Panc1 (cell line): ENCODE measurements around the gene FAM13C. TPM values are rescaled to one million over a fixed set of nuclear protein-coding genes. Genes with fewer than 3 reads are reported as not detected.

Experiments
- ATAC-seq: fragments of 200-7000 bp; cut with Tn5 transposase; 2 replicates; pipeline ENCODE4 v1.9.1; 2020; ENCODE audit warnings: mild to moderate bottlenecking, moderate library complexity
- BruUV-seq: library from RNA; stranded (reverse); fragments of 400-500 nt; replicated peaks from 2 replicates; lab custom pipeline; 2021; lab: Mats Ljungman, UMichigan
- CTCF ChIA-PET: fragments of 300-600 bp; sonication (Branson Sonifier 250); formaldehyde crosslinking; loops from one replicate; lab custom pipeline; 2022; ENCODE audit warnings: antibody characterized with exemption; lab: Charles Lee
- POLR2A ChIA-PET: fragments of 300-600 bp; sonication (Branson Sonifier 250); formaldehyde crosslinking; loops from one replicate; lab custom pipeline; 2022; ENCODE audit warnings: antibody characterized with exemption; lab: Charles Lee
- DNase-seq: peaks from one replicate; pipeline ENCODE4 v3.0.0-alpha.2; 2010; ENCODE audit warnings: low read depth, low spot score
- H3K27ac ChIP-seq: 2 replicates; pipeline ENCODE4 v1.5.1; 2011; ENCODE audit warnings: mild to moderate bottlenecking, low read length, inconsistent platforms
- H3K27me3 ChIP-seq: fragments of 200-500 bp; sonication (Bioruptor generic); 2 replicates; pipeline ENCODE4 v1.6.0; 2014; ENCODE audit warnings: low read length, inconsistent platforms; ENCODE audit not compliant: control insufficient read depth, insufficient read depth
- H3K36me3 ChIP-seq: fragments of 200-500 bp; sonication (Bioruptor generic); 2 replicates; pipeline ENCODE4 v1.5.1; 2014; ENCODE audit warnings: inconsistent platforms, mild to moderate bottlenecking, low read length, moderate library complexity; ENCODE audit not compliant: control insufficient read depth, insufficient read depth
- H3K4me1 ChIP-seq: 2 replicates; pipeline ENCODE4 v1.5.1; 2011; ENCODE audit warnings: inconsistent platforms, mild to moderate bottlenecking, low read length, moderate library complexity; ENCODE audit not compliant: control insufficient read depth, insufficient read depth
- H3K4me3 ChIP-seq, 2 experiments: 2 replicates each; pipeline ENCODE4 v1.5.1; 2011 to 2012; ENCODE audit warnings: low read depth in 2 of 2, low read length in 2 of 2, mild to moderate bottlenecking in 2 of 2, inconsistent platforms in 1 of 2, moderate library complexity in 1 of 2
- H3K9me3 ChIP-seq: fragments of 200-500 bp; sonication (Bioruptor generic); 2 replicates; pipeline ENCODE4 v1.5.1; 2014; ENCODE audit warnings: low read depth, mild to moderate bottlenecking, inconsistent platforms, low read length, moderate library complexity; ENCODE audit not compliant: control insufficient read depth, insufficient read depth
- POLR2AphosphoS5 ChIP-seq: IDR thresholded peaks from 2 replicates; pipeline ENCODE4 v1.6.1; 2012; ENCODE audit warnings: mild to moderate bottlenecking, low read depth, low read length, moderate library complexity
- SIN3A ChIP-seq: IDR thresholded peaks from 2 replicates; pipeline ENCODE4 v1.6.1; 2012; ENCODE audit warnings: low read depth, mild to moderate bottlenecking, low read length, moderate library complexity, borderline replicate concordance; ENCODE audit not compliant: insufficient read depth
- TCF7L2 ChIP-seq: IDR thresholded peaks from 2 replicates; pipeline ENCODE4 v1.6.1; 2011; ENCODE audit warnings: mild to moderate bottlenecking, low read depth, low read length, inconsistent platforms
- in situ Hi-C: cut with HindIII; loops from 2 replicates; pipeline ENCODE4 v1.10.0; 2016; ENCODE audit warnings: low sequenced_read_pairs, low pct_unique_long_range_greater_than_20kb
- intact Hi-C: fragments of 100-400 bp; cut with micrococcal nuclease; formaldehyde crosslinking; loops from one replicate; pipeline ENCODE4 v1.10.0; 2022; ENCODE audit not compliant: unreplicated experiment
- total RNA-seq: library from RNA; stranded (reverse); gene quantifications from one replicate; pipeline ENCODE4 v1.2.1, GENCODE V29; 2021; ENCODE audit not compliant: unreplicated experiment
- TF ChIP-seq, protein P1 (sequence below): fragments of 450-650 bp; IDR thresholded peaks from 2 replicates; pipeline ENCODE4 v1.5.1; 2017; ENCODE audit warnings: mild to moderate bottlenecking
- TF ChIP-seq, protein P2 (sequence below), 2 experiments: IDR thresholded peaks; 2 replicates each; pipeline ENCODE4 v1.6.1; 2011 to 2012; ENCODE audit warnings: low read depth in 2 of 2, control low read depth in 1 of 2, low read length in 1 of 2, mild to moderate bottlenecking in 1 of 2, moderate library complexity in 1 of 2; ENCODE audit not compliant: insufficient read depth in 1 of 2

The FAM13C gene
- total RNA-seq, 1 experiment from 2014 or later = not detected

DNA sequence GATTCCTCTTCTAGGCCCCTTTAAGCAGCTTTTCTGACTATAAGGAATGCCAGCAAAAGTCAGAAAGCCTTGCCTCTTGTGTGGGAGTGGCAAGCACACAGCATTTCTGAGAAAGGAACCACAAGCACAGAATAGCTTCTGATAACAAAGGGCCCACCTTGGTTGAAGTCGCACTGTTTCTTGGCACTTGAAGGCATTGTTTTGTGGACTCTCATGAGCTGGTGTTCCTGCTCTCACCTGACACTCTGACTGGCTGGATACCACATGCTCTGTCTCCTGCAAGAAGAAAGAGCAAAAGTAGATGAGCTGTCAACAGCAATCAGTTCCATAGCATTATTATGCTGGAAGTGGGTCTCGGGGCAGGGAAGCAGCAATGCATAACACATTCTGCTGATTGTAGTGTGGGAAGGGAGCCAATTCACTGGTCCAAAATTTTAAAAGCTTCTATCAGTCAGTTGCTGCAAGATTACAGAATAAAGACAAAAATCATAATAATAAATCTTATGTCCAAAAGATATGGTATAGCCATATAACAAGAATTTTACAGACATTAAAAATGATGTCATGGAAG, 38.4 kb downstream of the FAM13C start:
- TF ChIP-seq, protein P1, sequence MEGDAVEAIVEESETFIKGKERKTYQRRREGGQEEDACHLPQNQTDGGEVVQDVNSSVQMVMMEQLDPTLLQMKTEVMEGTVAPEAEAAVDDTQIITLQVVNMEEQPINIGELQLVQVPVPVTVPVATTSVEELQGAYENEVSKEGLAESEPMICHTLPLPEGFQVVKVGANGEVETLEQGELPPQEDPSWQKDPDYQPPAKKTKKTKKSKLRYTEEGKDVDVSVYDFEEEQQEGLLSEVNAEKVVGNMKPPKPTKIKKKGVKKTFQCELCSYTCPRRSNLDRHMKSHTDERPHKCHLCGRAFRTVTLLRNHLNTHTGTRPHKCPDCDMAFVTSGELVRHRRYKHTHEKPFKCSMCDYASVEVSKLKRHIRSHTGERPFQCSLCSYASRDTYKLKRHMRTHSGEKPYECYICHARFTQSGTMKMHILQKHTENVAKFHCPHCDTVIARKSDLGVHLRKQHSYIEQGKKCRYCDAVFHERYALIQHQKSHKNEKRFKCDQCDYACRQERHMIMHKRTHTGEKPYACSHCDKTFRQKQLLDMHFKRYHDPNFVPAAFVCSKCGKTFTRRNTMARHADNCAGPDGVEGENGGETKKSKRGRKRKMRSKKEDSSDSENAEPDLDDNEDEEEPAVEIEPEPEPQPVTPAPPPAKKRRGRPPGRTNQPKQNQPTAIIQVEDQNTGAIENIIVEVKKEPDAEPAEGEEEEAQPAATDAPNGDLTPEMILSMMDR = no peak
- TF ChIP-seq, protein P2, sequence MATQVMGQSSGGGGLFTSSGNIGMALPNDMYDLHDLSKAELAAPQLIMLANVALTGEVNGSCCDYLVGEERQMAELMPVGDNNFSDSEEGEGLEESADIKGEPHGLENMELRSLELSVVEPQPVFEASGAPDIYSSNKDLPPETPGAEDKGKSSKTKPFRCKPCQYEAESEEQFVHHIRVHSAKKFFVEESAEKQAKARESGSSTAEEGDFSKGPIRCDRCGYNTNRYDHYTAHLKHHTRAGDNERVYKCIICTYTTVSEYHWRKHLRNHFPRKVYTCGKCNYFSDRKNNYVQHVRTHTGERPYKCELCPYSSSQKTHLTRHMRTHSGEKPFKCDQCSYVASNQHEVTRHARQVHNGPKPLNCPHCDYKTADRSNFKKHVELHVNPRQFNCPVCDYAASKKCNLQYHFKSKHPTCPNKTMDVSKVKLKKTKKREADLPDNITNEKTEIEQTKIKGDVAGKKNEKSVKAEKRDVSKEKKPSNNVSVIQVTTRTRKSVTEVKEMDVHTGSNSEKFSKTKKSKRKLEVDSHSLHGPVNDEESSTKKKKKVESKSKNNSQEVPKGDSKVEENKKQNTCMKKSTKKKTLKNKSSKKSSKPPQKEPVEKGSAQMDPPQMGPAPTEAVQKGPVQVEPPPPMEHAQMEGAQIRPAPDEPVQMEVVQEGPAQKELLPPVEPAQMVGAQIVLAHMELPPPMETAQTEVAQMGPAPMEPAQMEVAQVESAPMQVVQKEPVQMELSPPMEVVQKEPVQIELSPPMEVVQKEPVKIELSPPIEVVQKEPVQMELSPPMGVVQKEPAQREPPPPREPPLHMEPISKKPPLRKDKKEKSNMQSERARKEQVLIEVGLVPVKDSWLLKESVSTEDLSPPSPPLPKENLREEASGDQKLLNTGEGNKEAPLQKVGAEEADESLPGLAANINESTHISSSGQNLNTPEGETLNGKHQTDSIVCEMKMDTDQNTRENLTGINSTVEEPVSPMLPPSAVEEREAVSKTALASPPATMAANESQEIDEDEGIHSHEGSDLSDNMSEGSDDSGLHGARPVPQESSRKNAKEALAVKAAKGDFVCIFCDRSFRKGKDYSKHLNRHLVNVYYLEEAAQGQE (IDR thresholded peaks at IDR 0.05; ENCODE audit: insufficient read depth in 1 of 2, low read depth in 2 of 2, low read length in 1 of 2) = no peak
- TF ChIP-seq POLR2AphosphoS5 = no peak
- DNase-seq (no peak), ATAC-seq (no peak)
- no peak overlapping the region for H3K4me3 ChIP-seq
- H3K27me3 ChIP-seq = no peaks in the 10 kb centered on the region
- H3K4me1 ChIP-seq = no peaks in the 10 kb centered on the region
- CTCF ChIA-PET = no interaction called here
- intact Hi-C loops = no loop called here
- POLR2A ChIA-PET = no interaction called here
- in situ Hi-C loops = no loop called here
- H3K27ac ChIP-seq = no peak overlapping the region
- no TSS peak for BruUV-seq
- H3K9me3 ChIP-seq = no peaks in the 10 kb centered on the region
- H3K36me3 ChIP-seq = no peaks in the 10 kb centered on the region

DNA sequence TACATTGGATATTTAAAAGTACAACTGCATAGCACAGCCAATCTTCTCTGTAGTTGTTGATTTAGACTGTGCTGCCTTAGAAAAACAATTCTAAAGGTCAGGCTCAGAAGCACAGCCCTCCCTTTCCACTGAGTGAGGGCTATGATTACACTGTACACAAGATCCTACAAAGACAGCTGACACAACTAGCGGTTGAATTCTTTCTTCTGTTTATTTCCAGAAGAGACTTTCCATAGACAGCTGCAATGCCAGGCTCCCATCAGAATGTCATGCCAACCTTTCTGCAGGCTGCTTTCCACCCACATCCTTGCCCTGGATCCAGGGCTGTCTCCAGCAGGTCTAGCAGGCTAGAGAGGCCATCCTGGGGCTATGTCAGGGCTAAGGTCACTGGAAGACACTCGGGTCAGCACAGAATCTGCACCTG, 39.3 kb downstream of the FAM13C start:
- DNase-seq = no peak
- intact Hi-C loops = no loop called here
- TF ChIP-seq TCF7L2 (no peak), SIN3A (no peak), POLR2AphosphoS5 (no peak)
- TF ChIP-seq, protein P2 (IDR thresholded peaks at IDR 0.05; ENCODE audit: insufficient read depth in 1 of 2, low read depth in 2 of 2, low read length in 1 of 2) = no peak
- TF ChIP-seq, protein P1 = no peak
- Histone ChIP-seq H3K27ac (no peak overlapping the region), H3K9me3 (no peaks in the 10 kb centered on the region), H3K4me3 (no peak overlapping the region), H3K27me3 (no peaks in the 10 kb centered on the region), H3K4me1 (no peaks in the 10 kb centered on the region), H3K36me3 (no peaks in the 10 kb centered on the region)
- ChIA-PET CTCF (no interaction called here), POLR2A (no interaction called here)
- ATAC-seq = no peak
- in situ Hi-C loops = no loop called here
- no TSS peak for BruUV-seq
